Activated CD8-positive, alpha-beta T cell treated with anti-CD3 and anti-CD28 coated beads for 36 hours (primary cell): Measurements from ENCODE around the gene HHIP. TPM values are rescaled to one million over a fixed set of nuclear protein-coding genes. Genes with fewer than 3 reads are reported as not detected.

Source experiments
- ATAC-seq: fragments of 200-7000 bp; cut with Tn5 transposase; one replicate; pipeline ENCODE4 v1.10.0; 2021; ENCODE audit warnings: mild to moderate bottlenecking, moderate library complexity
- CTCF ChIA-PET: fragments of 350-600 bp; sonication (Branson Sonifier 250); formaldehyde crosslinking; loops from one replicate; lab custom pipeline; 2021; ENCODE audit warnings: antibody characterized with exemption; lab: Charles Lee
- POLR2A ChIA-PET: fragments of 350-600 bp; sonication (Branson Sonifier 250); formaldehyde crosslinking; loops from one replicate; lab custom pipeline; 2021; ENCODE audit warnings: antibody characterized with exemption; lab: Charles Lee
- DNase-seq: peaks from one replicate; pipeline ENCODE4 v3.0.0-alpha.2; 2020
- H3K27ac Mint-ChIP-seq: one replicate; pipeline ENCODE4 v1.8.0; 2021; ENCODE audit warnings: mild to moderate bottlenecking, mixed read lengths
- H3K27me3 Mint-ChIP-seq: one replicate; pipeline ENCODE4 v1.8.0; 2021; ENCODE audit warnings: mixed read lengths
- H3K36me3 Mint-ChIP-seq: one replicate; pipeline ENCODE4 v1.8.0; 2021; ENCODE audit warnings: low read depth, mixed read lengths
- H3K4me1 Mint-ChIP-seq: one replicate; pipeline ENCODE4 v1.8.0; 2021; ENCODE audit warnings: low read depth, mixed read lengths
- H3K4me3 Mint-ChIP-seq: one replicate; pipeline ENCODE4 v1.8.0; 2021; ENCODE audit warnings: mild to moderate bottlenecking, moderate library complexity, mixed read lengths
- H3K9me3 Mint-ChIP-seq: one replicate; pipeline ENCODE4 v1.8.0; 2021; ENCODE audit warnings: mixed read lengths
- intact Hi-C: fragments of 100-400 bp; cut with micrococcal nuclease; formaldehyde crosslinking; loops from one replicate; pipeline ENCODE4 v1.10.0; 2022
- total RNA-seq, 2 experiments: library from RNA; stranded (reverse); gene quantifications; one replicate each; pipeline ENCODE4 v1.2.3, GENCODE V29; 2021
- TF ChIP-seq, protein P1 (sequence below): fragments of 200-600 bp; IDR thresholded peaks from one replicate; pipeline ENCODE4 v1.8.0; 2022; ENCODE audit warnings: antibody characterized with exemption, mild to moderate bottlenecking

The HHIP gene
- total RNA-seq, 2 experiments from 2014 or later, result not detected

DNA sequence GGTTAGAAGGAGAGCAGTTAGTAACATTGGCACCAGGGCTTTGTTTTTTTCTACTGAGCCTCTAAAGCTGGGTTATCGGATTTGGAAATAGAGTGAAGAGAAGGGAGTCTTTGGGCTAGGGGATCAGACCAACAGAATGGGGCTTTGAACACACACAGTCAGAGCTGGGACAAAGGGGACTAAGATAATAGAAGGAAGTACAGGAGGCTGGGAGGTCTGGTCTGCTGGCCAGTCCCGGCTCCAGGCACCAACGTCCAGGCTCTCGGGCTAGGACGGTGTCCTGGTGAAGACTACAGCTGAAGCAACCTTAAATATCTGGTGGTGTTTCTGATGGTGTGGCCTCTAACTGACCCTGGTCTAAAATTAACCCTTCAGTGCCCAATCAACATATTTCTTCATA, 57.5 kb downstream of the HHIP start:
- no peak for DNase-seq
- TF ChIP-seq, protein P1, sequence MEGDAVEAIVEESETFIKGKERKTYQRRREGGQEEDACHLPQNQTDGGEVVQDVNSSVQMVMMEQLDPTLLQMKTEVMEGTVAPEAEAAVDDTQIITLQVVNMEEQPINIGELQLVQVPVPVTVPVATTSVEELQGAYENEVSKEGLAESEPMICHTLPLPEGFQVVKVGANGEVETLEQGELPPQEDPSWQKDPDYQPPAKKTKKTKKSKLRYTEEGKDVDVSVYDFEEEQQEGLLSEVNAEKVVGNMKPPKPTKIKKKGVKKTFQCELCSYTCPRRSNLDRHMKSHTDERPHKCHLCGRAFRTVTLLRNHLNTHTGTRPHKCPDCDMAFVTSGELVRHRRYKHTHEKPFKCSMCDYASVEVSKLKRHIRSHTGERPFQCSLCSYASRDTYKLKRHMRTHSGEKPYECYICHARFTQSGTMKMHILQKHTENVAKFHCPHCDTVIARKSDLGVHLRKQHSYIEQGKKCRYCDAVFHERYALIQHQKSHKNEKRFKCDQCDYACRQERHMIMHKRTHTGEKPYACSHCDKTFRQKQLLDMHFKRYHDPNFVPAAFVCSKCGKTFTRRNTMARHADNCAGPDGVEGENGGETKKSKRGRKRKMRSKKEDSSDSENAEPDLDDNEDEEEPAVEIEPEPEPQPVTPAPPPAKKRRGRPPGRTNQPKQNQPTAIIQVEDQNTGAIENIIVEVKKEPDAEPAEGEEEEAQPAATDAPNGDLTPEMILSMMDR, result no peak
- intact Hi-C loops, result no loop called here
- no peak for ATAC-seq
- CTCF ChIA-PET, result no interaction called here
- no peaks in the 10 kb centered on the region for H3K4me1 Mint-ChIP-seq
- no peaks in the 10 kb centered on the region for H3K9me3 Mint-ChIP-seq
- no peak overlapping the region for H3K27ac Mint-ChIP-seq
- no peaks in the 10 kb centered on the region for H3K36me3 Mint-ChIP-seq
- no peaks in the 10 kb centered on the region for H3K27me3 Mint-ChIP-seq
- no peak overlapping the region for H3K4me3 Mint-ChIP-seq
- POLR2A ChIA-PET, result no interaction called here

DNA sequence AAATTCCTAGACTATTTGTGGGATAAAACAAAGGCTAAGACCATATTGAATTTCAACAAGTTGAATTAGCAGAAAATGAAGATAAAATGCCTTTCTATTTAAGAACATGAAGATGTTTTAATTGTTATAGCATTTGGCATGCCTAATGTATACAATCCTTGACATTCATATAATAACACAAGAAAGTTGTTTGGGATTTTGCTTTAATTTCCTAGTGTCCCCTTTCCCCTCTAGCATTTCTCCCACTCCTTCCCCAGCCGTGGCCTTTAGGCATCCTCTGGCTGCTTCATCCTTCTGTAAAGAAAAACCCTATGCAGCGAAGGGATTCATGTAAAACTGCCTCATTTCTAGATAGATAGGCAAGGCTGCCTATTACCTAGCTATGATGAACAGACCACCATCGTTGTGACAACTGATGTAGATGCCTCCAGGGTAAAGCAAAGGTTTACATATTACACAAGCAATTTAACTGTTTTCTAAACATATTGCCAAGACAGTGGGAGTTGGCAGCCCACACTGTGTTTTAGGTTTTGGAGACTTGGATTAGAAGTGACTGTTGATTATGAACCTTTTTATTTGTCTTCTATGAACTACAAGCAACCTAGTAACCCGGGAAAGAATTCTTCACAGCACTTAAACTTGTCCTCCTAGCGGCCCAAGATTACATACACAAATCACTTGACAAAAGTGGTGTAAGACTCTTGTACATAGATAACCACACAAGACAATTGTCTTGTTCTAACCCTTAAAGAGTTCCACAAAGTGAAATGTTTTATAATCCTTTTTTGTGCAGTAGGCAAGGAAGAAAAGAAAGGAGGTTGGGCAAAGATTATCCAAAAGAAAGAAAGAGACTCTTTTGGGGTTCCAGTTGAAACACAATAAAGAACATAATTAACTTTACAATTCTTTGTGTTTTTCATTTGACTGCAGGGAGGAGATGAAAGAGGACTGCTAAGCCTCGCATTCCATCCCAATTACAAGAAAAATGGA, 59.9 kb downstream of the HHIP start:
- TF ChIP-seq, protein P1, result no peak
- Mint-ChIP-seq H3K27ac (no peak overlapping the region), H3K27me3 (no peaks in the 10 kb centered on the region), H3K4me3 (no peak overlapping the region), H3K4me1 (no peaks in the 10 kb centered on the region), H3K36me3 (no peaks in the 10 kb centered on the region), H3K9me3 (no peaks in the 10 kb centered on the region)
- POLR2A ChIA-PET, result no interaction called here
- ATAC-seq (no peak), DNase-seq (no peak)
- CTCF ChIA-PET, result no interaction called here
- intact Hi-C loops, result no loop called here

DNA sequence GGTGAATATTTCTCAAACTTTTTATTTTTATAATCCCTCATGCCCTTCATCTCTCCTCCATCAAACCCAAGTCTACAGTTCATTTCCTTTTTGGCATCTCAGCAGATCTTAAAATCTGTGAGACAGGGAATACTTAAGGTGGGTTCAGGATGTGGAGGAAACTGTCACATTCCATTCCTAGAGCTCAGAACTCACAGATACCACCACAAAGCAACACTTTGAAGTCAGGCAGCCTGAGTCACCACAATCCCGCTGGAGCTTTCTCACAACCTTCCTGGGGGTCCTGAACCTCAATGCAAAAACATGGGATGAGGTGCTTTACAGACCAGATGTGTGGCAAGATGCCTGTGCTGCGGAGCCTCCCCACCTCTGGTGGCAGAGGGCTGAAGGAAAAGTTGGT, 63.2 kb downstream of the HHIP start:
- ATAC-seq (no peak), DNase-seq (no peak)
- POLR2A ChIA-PET, result no interaction called here
- H3K4me3 Mint-ChIP-seq, result no peak overlapping the region
- H3K36me3 Mint-ChIP-seq, result no peaks in the 10 kb centered on the region
- intact Hi-C loops, result no loop called here
- H3K4me1 Mint-ChIP-seq, result no peaks in the 10 kb centered on the region
- H3K27ac Mint-ChIP-seq, result no peak overlapping the region
- no peaks in the 10 kb centered on the region for H3K9me3 Mint-ChIP-seq
- CTCF ChIA-PET, result no interaction called here
- TF ChIP-seq, protein P1, result no peak
- peaks cover 2% of the 10 kb centered on the region for H3K27me3 Mint-ChIP-seq

DNA sequence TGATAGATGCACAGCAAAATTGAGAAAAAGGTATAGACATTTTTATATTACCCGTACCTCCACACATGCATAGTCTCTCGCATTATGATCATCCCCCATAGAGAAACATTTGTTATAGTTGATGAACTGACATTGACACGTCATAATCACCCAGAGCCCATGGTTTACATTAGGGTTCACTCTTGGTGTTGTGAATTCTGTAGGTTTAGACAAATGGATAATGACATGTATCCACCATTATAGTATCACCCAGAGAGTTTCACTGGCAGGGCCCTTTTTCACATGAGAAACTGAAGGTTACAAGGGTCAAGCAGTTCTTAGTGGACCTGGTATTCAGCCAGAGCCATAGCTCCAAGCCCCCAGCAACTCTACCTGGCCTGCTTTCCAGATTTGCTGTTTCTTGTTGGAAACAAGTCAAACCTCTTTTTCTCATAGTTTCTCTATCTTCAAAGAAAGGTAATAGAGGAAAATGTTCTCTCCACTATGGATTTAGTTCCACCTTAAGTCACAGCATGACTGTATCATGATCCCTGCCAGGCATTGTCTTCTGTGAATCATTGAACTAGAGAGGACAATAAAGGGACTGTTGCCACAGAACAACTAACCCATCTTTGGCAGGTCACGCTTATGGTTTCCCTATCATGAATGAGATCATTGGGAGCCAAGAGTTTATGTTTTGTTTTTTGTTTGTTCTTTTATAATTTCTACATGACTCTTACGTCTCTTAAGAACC, 64.0 kb downstream of the HHIP start:
- no peak for DNase-seq
- no peaks in the 10 kb centered on the region for H3K36me3 Mint-ChIP-seq
- H3K27ac Mint-ChIP-seq, result no peak overlapping the region
- TF ChIP-seq, protein P1, result no peak
- no peak for ATAC-seq
- intact Hi-C loops, result no loop called here
- H3K27me3 Mint-ChIP-seq, result peaks cover 3% of the 10 kb centered on the region
- ChIA-PET CTCF (no interaction called here), POLR2A (no interaction called here)
- no peaks in the 10 kb centered on the region for H3K9me3 Mint-ChIP-seq
- no peaks in the 10 kb centered on the region for H3K4me1 Mint-ChIP-seq
- no peak overlapping the region for H3K4me3 Mint-ChIP-seq

DNA sequence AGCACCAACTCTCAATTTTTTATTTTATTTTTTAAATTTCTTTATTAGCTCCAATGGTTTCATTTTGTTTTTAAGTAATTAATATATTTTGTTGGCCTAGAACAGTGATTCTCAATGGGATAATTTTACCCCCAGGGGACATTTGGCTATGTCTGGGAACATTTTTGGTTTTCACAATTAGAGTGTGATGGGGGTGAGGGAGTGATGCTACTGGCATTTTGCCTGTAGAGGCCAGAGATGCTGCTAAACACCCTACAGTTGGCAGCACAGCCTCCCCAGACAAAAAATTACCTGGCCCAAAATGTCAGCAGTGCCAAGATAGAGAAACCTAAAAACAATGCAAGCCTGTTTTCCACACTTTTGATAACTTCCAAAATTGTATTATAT, 64.6 kb downstream of the HHIP start:
- Mint-ChIP-seq H3K9me3 (no peaks in the 10 kb centered on the region), H3K27ac (no peak overlapping the region), H3K27me3 (peaks cover 3% of the 10 kb centered on the region), H3K36me3 (no peaks in the 10 kb centered on the region), H3K4me1 (no peaks in the 10 kb centered on the region), H3K4me3 (no peak overlapping the region)
- ChIA-PET CTCF (no interaction called here), POLR2A (no interaction called here)
- intact Hi-C loops, result no loop called here
- no peak for DNase-seq
- no peak for ATAC-seq
- TF ChIP-seq, protein P1, result no peak
